H1 (cell line): ENCODE measurements around the gene ENPP3. TPM values are rescaled to one million over a fixed set of nuclear protein-coding genes. Genes with fewer than 3 reads are reported as not detected.

Experiments
- CTCF ChIA-PET: fragments of 300-600 bp; sonication (Branson Sonifier 250); formaldehyde crosslinking; loops from one replicate; lab custom pipeline; 2021; ENCODE audit not compliant: partially characterized antibody; lab: Charles Lee
- POLR2A ChIA-PET: fragments of 300-600 bp; sonication (Branson Sonifier 250); formaldehyde crosslinking; loops from one replicate; lab custom pipeline; 2021; ENCODE audit warnings: inconsistent platforms; ENCODE audit not compliant: partially characterized antibody; lab: Charles Lee
- DNase-seq, 2 experiments: peaks; one replicate each; pipeline versions ENCODE4 v3.0.0 to v3.0.0-alpha.2; 2010 to 2022; ENCODE audit warnings: low spot score in 2 of 2, low read depth in 1 of 2, mixed read lengths in 1 of 2
- FAIRE-seq: peaks from 2 replicates; lab custom pipeline; 2011; peaks lifted over from hg19 to GRCh38; lab: Jason Lieb, UNC
- H2AFZ ChIP-seq: 2 replicates; pipeline ENCODE4 v1.8.1; 2012; ENCODE audit warnings: low read length, inconsistent platforms
- H2AK5ac ChIP-seq: 2 replicates; pipeline ENCODE4 v1.6.1; 2013; ENCODE audit warnings: low read depth, low read length
- H2BK120ac ChIP-seq: replicated peaks from 2 replicates; pipeline ENCODE3; 2013; ENCODE audit warnings: low read depth, low read length, inconsistent platforms
- H2BK12ac ChIP-seq: 2 replicates; pipeline ENCODE4 v1.6.1; 2013; ENCODE audit warnings: low read depth, low read length
- H2BK15ac ChIP-seq: 2 replicates; pipeline ENCODE4 v1.6.1; 2013; ENCODE audit warnings: low read length
- H2BK20ac ChIP-seq: 2 replicates; pipeline ENCODE4 v1.6.1; 2013; ENCODE audit warnings: low read length
- H2BK5ac ChIP-seq: 2 replicates; pipeline ENCODE4 v1.6.1; 2013; ENCODE audit warnings: low read depth, low read length
- H3K14ac ChIP-seq: 2 replicates; pipeline ENCODE4 v1.6.1; 2013; ENCODE audit warnings: inconsistent platforms; ENCODE audit not compliant: insufficient read length
- H3K18ac ChIP-seq: 2 replicates; pipeline ENCODE4 v1.6.1; 2013; ENCODE audit warnings: low read length; ENCODE audit errors: extremely low read depth
- H3K23ac ChIP-seq: 2 replicates; pipeline ENCODE4 v1.6.1; 2013; ENCODE audit warnings: inconsistent platforms; ENCODE audit not compliant: insufficient read length
- H3K23me2 ChIP-seq: 2 replicates; pipeline ENCODE4 v1.6.1; 2013; ENCODE audit warnings: low read depth, low read length
- H3K27ac ChIP-seq: 2 replicates; pipeline ENCODE4 v1.6.1; 2011; ENCODE audit warnings: low read depth, low read length, inconsistent platforms
- H3K27me3 ChIP-seq, 4 experiments: replicated peaks in 1 of 4; 1 replicate in 1 of 4; 2 replicates in 3 of 4; pipeline versions ENCODE4 v1.6.1 to v1.8.1; 2011 to 2013; ENCODE audit warnings: low read length in 3 of 4, mild to moderate bottlenecking in 3 of 4, inconsistent platforms in 2 of 4, mixed read lengths in 2 of 4, moderate library complexity in 1 of 4; ENCODE audit not compliant: control insufficient read depth in 3 of 4, insufficient read depth in 3 of 4; ENCODE audit errors: extremely low read depth in 1 of 4
- H3K36me3 ChIP-seq, 4 experiments: 2 replicates each; pipeline versions ENCODE4 v1.6.1 to v1.8.1; 2011 to 2013; ENCODE audit warnings: mild to moderate bottlenecking in 4 of 4, low read length in 3 of 4, moderate library complexity in 2 of 4, control low read depth in 1 of 4, inconsistent platforms in 1 of 4; ENCODE audit not compliant: insufficient read depth in 4 of 4, control insufficient read depth in 2 of 4
- H3K4ac ChIP-seq: replicated peaks from 2 replicates; pipeline ENCODE3; 2013; ENCODE audit warnings: low read length, low read depth, mixed read lengths, inconsistent platforms; ENCODE audit not compliant: insufficient read length
- H3K4me1 ChIP-seq, 4 experiments: replicated peaks in 1 of 4; 1 replicate in 1 of 4; 2 replicates in 3 of 4; pipeline versions ENCODE4 v1.6.1 to v1.8.1; 2011 to 2013; ENCODE audit warnings: low read length in 3 of 4, inconsistent platforms in 2 of 4, mixed read lengths in 1 of 4; ENCODE audit not compliant: insufficient read depth in 4 of 4, control insufficient read depth in 3 of 4
- H3K4me2 ChIP-seq, 2 experiments: 2 replicates each; pipeline versions ENCODE4 v1.6.1 to v1.8.1; 2011 to 2013; ENCODE audit warnings: low read depth in 2 of 2, low read length in 2 of 2, control low read depth in 1 of 2, inconsistent platforms in 1 of 2, mild to moderate bottlenecking in 1 of 2; ENCODE audit not compliant: insufficient read depth in 1 of 2
- H3K4me3 ChIP-seq, 4 experiments: fragments of 200-600, 300-600 bp in 1 of 4; sonication (generic), shearing (Covaris generic), sonication (Bioruptor Twin) in 1 of 4; 2 replicates each; pipeline versions ENCODE4 v1.5.1 to v1.8.1; 2011 to 2016; ENCODE audit warnings: low read length in 4 of 4, low read depth in 3 of 4, control low read depth in 2 of 4, inconsistent platforms in 2 of 4, mild to moderate bottlenecking in 2 of 4, mixed read lengths in 1 of 4, moderate library complexity in 1 of 4; ENCODE audit not compliant: insufficient read depth in 2 of 4; ENCODE audit errors: extremely low read depth in 1 of 4
- H3K56ac ChIP-seq: replicated peaks from 2 replicates; pipeline ENCODE3; 2013; ENCODE audit warnings: low read depth, mild to moderate bottlenecking, mixed read lengths, low read length, inconsistent platforms; ENCODE audit not compliant: insufficient read length
- H3K79me1 ChIP-seq: 2 replicates; pipeline ENCODE4 v1.6.1; 2013; ENCODE audit warnings: low read depth, low read length, control low read depth
- H3K79me2 ChIP-seq, 2 experiments: 2 replicates each; pipeline versions ENCODE4 v1.6.1 to v1.8.1; 2012 to 2013; ENCODE audit warnings: low read length in 2 of 2, mild to moderate bottlenecking in 2 of 2, inconsistent platforms in 1 of 2; ENCODE audit not compliant: insufficient read depth in 2 of 2, control insufficient read depth in 1 of 2
- H3K9ac ChIP-seq, 4 experiments: replicated peaks in 1 of 4; 1 replicate in 1 of 4; 2 replicates in 3 of 4; pipeline versions ENCODE4 v1.6.1 to v1.8.1; 2011 to 2013; ENCODE audit warnings: low read depth in 3 of 4, low read length in 3 of 4, control low read depth in 2 of 4, mild to moderate bottlenecking in 2 of 4, moderate library complexity in 2 of 4, inconsistent platforms in 1 of 4; ENCODE audit errors: extremely low read depth in 1 of 4
- H3K9me3 ChIP-seq, 2 experiments: 2 replicates each; pipeline versions ENCODE4 v1.6.1 to v1.8.1; 2012 to 2013; ENCODE audit warnings: mild to moderate bottlenecking in 2 of 2, moderate library complexity in 2 of 2, control low read depth in 1 of 2, inconsistent platforms in 1 of 2, low read depth in 1 of 2, low read length in 1 of 2, mixed read lengths in 1 of 2; ENCODE audit not compliant: insufficient read depth in 2 of 2
- H4K20me1 ChIP-seq, 2 experiments: replicated peaks in 1 of 2; 2 replicates each; pipeline versions ENCODE3 to v1.8.1; 2011 to 2013; ENCODE audit warnings: inconsistent platforms in 2 of 2, low read length in 2 of 2, mild to moderate bottlenecking in 1 of 2; ENCODE audit not compliant: insufficient read depth in 2 of 2, control insufficient read depth in 1 of 2
- H4K5ac ChIP-seq: 2 replicates; pipeline ENCODE4 v1.6.1; 2013; ENCODE audit warnings: low read length, low read depth, mixed read lengths, inconsistent platforms; ENCODE audit not compliant: insufficient read length
- H4K8ac ChIP-seq: 2 replicates; pipeline ENCODE4 v1.8.0; 2013; ENCODE audit warnings: mild to moderate bottlenecking, moderate library complexity, low read length, inconsistent platforms; ENCODE audit not compliant: insufficient read depth; ENCODE audit errors: extremely low read depth
- H4K91ac ChIP-seq: replicated peaks from 2 replicates; pipeline ENCODE3; 2013; ENCODE audit warnings: low read length, mixed read lengths, inconsistent platforms; ENCODE audit not compliant: insufficient read length
- ATF2 ChIP-seq: IDR thresholded peaks from 2 replicates; pipeline ENCODE4 v1.6.1; 2012; ENCODE audit warnings: low read length, inconsistent platforms
- BACH1 ChIP-seq: IDR thresholded peaks from 2 replicates; pipeline ENCODE4 v1.6.1; 2012; ENCODE audit warnings: low read length, improper control_type of control experiment
- CBX8 ChIP-seq: fragments of 300-800, 300-1000 bp; sonication (generic); IDR thresholded peaks from 2 replicates; pipeline ENCODE4 v1.7.1; 2016; ENCODE audit warnings: low read depth, low read length, borderline replicate concordance
- CEBPB ChIP-seq: IDR thresholded peaks from 2 replicates; pipeline ENCODE4 v1.6.1; 2012; ENCODE audit warnings: low read depth, low read length
- GABPA ChIP-seq: IDR thresholded peaks from 2 replicates; pipeline ENCODE4 v1.6.1; 2011; ENCODE audit warnings: mild to moderate bottlenecking, low read length, moderate library complexity, borderline replicate concordance; ENCODE audit not compliant: insufficient read depth
- KDM5A ChIP-seq: fragments of 200-600 bp; IDR thresholded peaks from 2 replicates; pipeline ENCODE4 v1.7.1; 2012; ENCODE audit warnings: mild to moderate bottlenecking, low read length, inconsistent platforms, mixed read lengths
- RFX5 ChIP-seq: IDR thresholded peaks from 2 replicates; pipeline ENCODE4 v1.6.1; 2011; ENCODE audit warnings: low read depth, low read length, improper control_type of control experiment, borderline replicate concordance
- SAP30 ChIP-seq: fragments of 300-600 bp; sonication (generic); IDR thresholded peaks from 2 replicates; pipeline ENCODE4 v1.7.1; 2012; ENCODE audit warnings: low read length, moderate library complexity, mild to moderate bottlenecking, inconsistent platforms; ENCODE audit not compliant: insufficient read depth, insufficient replicate concordance
- SIRT6 ChIP-seq: IDR thresholded peaks from one replicate; pipeline ENCODE4 v1.7.1; 2012; ENCODE audit warnings: low read length, inconsistent platforms
- SP1 ChIP-seq: IDR thresholded peaks from 2 replicates; pipeline ENCODE4 v1.6.1; 2011; ENCODE audit warnings: low read depth, low read length
- TAF1 ChIP-seq: IDR thresholded peaks from 2 replicates; pipeline ENCODE4 v1.6.1; 2011; ENCODE audit warnings: mild to moderate bottlenecking, low read depth, low read length
- YY1 ChIP-seq: IDR thresholded peaks from 2 replicates; pipeline ENCODE4 v1.6.1; 2011; ENCODE audit warnings: low read depth, mild to moderate bottlenecking, low read length
- WGBS, 2 experiments: shearing (Covaris generic) in 1 of 2; methylation state at CpG; one replicate each; pipeline versions ENCODE4 v1.1.6 to v1.1.7; 2013 to 2015; ENCODE audit warnings: low lambda C conversion rate in 2 of 2, mixed read lengths in 2 of 2, inconsistent platforms in 1 of 2, low coverage in 1 of 2, missing lambda C conversion rate in 1 of 2; ENCODE audit not compliant: insufficient replicate concordance in 2 of 2, insufficient coverage in 1 of 2, insufficient read length in 1 of 2; ENCODE audit errors: extremely low coverage in 1 of 2, missing lambda C conversion rate in 1 of 2; 5-methylcytosine and 5-hydroxymethylcytosine counted together
- polyA plus RNA-seq, 7 experiments: library from polyadenylated mRNA; depleted of rRNA in 3 of 7; stranded (reverse) in 5 of 7; unstranded in 2 of 7; fragments of >200 nt in 5 of 7; fragments of 200-250 nt in 2 of 7; gene quantifications; 1 replicate in 5 of 7; 2 replicates in 1 of 7; 4 replicates in 1 of 7; pipeline versions ENCODE4 v1.2.1 to v1.2.3, GENCODE V29; 2011 to 2013; ENCODE audit warnings: missing spikeins in 2 of 7, mixed read lengths in 2 of 7
- total RNA-seq: library from RNA; stranded (reverse); fragmentation: NEBNext Ultra II Directional; extraction: Animal tissue kit (Norgen Biotek cat#: 25700); gene quantifications from 2 replicates; pipeline ENCODE4 v1.2.1, GENCODE V29; 2021

The ENPP3 gene
- total and polyA plus RNA-seq, 2 of the 8 experiments (the other 6 are each of a cell fraction or from before 2014, with no cell fraction given) = 0.11 TPM; not detected in 1

GRCh38 chr6:131765081-131765803 lies 128.1 kb downstream of the ENPP3 start:
- Histone ChIP-seq H2AFZ (peak overlapping the region; percentile 86), H2BK20ac (no peak overlapping the region), H3K23me2 (no peaks in the 10 kb centered on the region), H3K14ac (no peak overlapping the region), H3K4me1 (no peaks in the 10 kb centered on the region), H3K18ac (no peak overlapping the region), H3K56ac (no peak overlapping the region), H3K9me3 (no peaks in the 10 kb centered on the region), H4K8ac (no peak overlapping the region), H4K91ac (no peak overlapping the region), H3K36me3 (no peaks in the 10 kb centered on the region), H3K23ac (no peak overlapping the region), H3K9ac (no peak overlapping the region), H4K5ac (no peak overlapping the region), H2BK15ac (no peak overlapping the region), H2AK5ac (no peak overlapping the region), H3K4me2 (no peak overlapping the region), H4K20me1 (no peaks in the 10 kb centered on the region), H2BK5ac (no peak overlapping the region), H3K27me3 (no peaks in the 10 kb centered on the region; a peak in 1 of 7 replicates), H3K27ac (no peak overlapping the region), H3K79me2 (no peaks in the 10 kb centered on the region), H3K4ac (no peak overlapping the region), H2BK120ac (no peak overlapping the region), H3K79me1 (no peaks in the 10 kb centered on the region), H3K4me3 (no peak overlapping the region), H2BK12ac (no peak overlapping the region)
- CTCF ChIA-PET = interaction anchor here (1.6 kb wide), 1 partner anchor 70 kb away, joined by 5 read pairs; no protein-coding TSS in a partner anchor
- DNase-seq = no peak
- FAIRE-seq = no peak
- 89% methylated on average over 9 of the region's 9 CpGs; no CpG with 5 or more reads in 1 of the 2 experiments for WGBS, 2 experiments
- POLR2A ChIA-PET = no interaction called here
- TF ChIP-seq KDM5A = no peak
- no peak for TF ChIP-seq RFX5
- TF ChIP-seq ATF2 = no peak
- TF ChIP-seq SAP30 = no peak
- TF ChIP-seq CEBPB = no peak
- TF ChIP-seq YY1 = no peak
- TF ChIP-seq CBX8 = no peak
- TF ChIP-seq SP1 = no peak
- no peak for TF ChIP-seq BACH1
- TF ChIP-seq GABPA = no peak
- no peak for TF ChIP-seq SIRT6
- TF ChIP-seq TAF1 = no peak
